ENCODE results near the gene MYO1D.

Gene MYO1D

GRCh38 chr17:32495359-32496231, 381.3 kb downstream of the MYO1D start:
- in situ Hi-C loops (cut with HindIII; ENCODE audit: low sequenced_read_pairs), result no loop called here

- in situ Hi-C loops (cut with HindIII; ENCODE audit: low sequenced_read_pairs), result no loop called here
Measured at GRCh38 chr17:32494621-32495358, 382.1 kb downstream of the MYO1D start.

GRCh38 chr17:32493976-32494513, 382.9 kb downstream of the MYO1D start:
- in situ Hi-C loops (cut with HindIII; ENCODE audit: low sequenced_read_pairs), result no loop called here

- in situ Hi-C loops (cut with HindIII; ENCODE audit: low sequenced_read_pairs), result no loop called here
Measured at GRCh38 chr17:32493571-32493970, 383.4 kb downstream of the MYO1D start.

- in situ Hi-C loops (cut with HindIII; ENCODE audit: low sequenced_read_pairs), result no loop called here
Measured at GRCh38 chr17:32492648-32493289, 384.2 kb downstream of the MYO1D start.

GRCh38 chr17:32492264-32492589, 384.7 kb downstream of the MYO1D start:
- in situ Hi-C loops (cut with HindIII; ENCODE audit: low sequenced_read_pairs), result no loop called here

GRCh38 chr17:32491371-32492263, 385.3 kb downstream of the MYO1D start:
- in situ Hi-C loops (cut with HindIII; ENCODE audit: low sequenced_read_pairs), result no loop called here

- in situ Hi-C loops (cut with HindIII; ENCODE audit: low sequenced_read_pairs), result no loop called here
Measured at GRCh38 chr17:32490101-32490482, 386.8 kb downstream of the MYO1D start.

GRCh38 chr17:32489320-32490100, 387.4 kb downstream of the MYO1D start:
- in situ Hi-C loops (cut with HindIII; ENCODE audit: low sequenced_read_pairs), result no loop called here

GRCh38 chr17:32488604-32489180, 388.2 kb downstream of the MYO1D start:
- in situ Hi-C loops (cut with HindIII; ENCODE audit: low sequenced_read_pairs), result no loop called here

- in situ Hi-C loops (cut with HindIII; ENCODE audit: low sequenced_read_pairs), result no loop called here
Measured at GRCh38 chr17:32488177-32488542, 388.8 kb downstream of the MYO1D start.

- in situ Hi-C loops (cut with HindIII; ENCODE audit: low sequenced_read_pairs), result no loop called here
Measured at GRCh38 chr17:32487473-32488176, 389.3 kb downstream of the MYO1D start.

- in situ Hi-C loops (cut with HindIII; ENCODE audit: low sequenced_read_pairs), result no loop called here
Measured at GRCh38 chr17:32486701-32487472, 390.0 kb downstream of the MYO1D start, which contains the start of gene CDK5R1. TSS of gene CDK5R1 (plus strand) at chr17:32486993. CDS start at chr17:32487621, 628 bp downstream.

- in situ Hi-C loops (cut with HindIII; ENCODE audit: low sequenced_read_pairs), result no loop called here
Measured at GRCh38 chr17:32486111-32486700, 390.7 kb downstream of the MYO1D start.

- in situ Hi-C loops (cut with HindIII; ENCODE audit: low sequenced_read_pairs), result no loop called here
Measured at GRCh38 chr17:32485261-32486110, 391.4 kb downstream of the MYO1D start.

GRCh38 chr17:32484628-32485027, 392.3 kb downstream of the MYO1D start:
- in situ Hi-C loops (cut with HindIII; ENCODE audit: low sequenced_read_pairs), result no loop called here

- in situ Hi-C loops (cut with HindIII; ENCODE audit: low sequenced_read_pairs), result no loop called here
Measured at GRCh38 chr17:32484041-32484461, 392.9 kb downstream of the MYO1D start.
